ENCODE results near the gene AGRN. TPM values are rescaled to one million over a fixed set of nuclear protein-coding genes. Genes with fewer than 3 reads are reported as not detected.

The AGRN gene
- total RNA-seq, 1 experiment from 2014 or later, result 175 TPM

GRCh38 chr1:997713-997992 is 22.3 kb upstream of the AGRN start:
- H3K4ac ChIP-seq (ENCODE audit: low read depth, low read length), result no peak overlapping the region
- H3K27ac ChIP-seq (ENCODE audit: insufficient read length, low read depth, low read length), result no peak overlapping the region
- Mint-ChIP-seq H3K36me3 (ENCODE audit: insufficient read depth in 1 of 3, low read depth in 3 of 3) (0 out of 7 replicates have a peak, but pooled peaks cover 0 to under 1% (median 0%) of the 10 kb centered on the region in 3 experiments), H3K27me3 (ENCODE audit: low read depth) (peaks cover 79% of the 10 kb centered on the region), H3K9me3 (peaks cover 2 to 3% of the 10 kb centered on the region in 2 experiments), H3K27ac (no peak overlapping the region), H3K4me1 (peaks cover 5 to 11% of the 10 kb centered on the region in 2 experiments), H3K4me3 (no peak overlapping the region)
- no peak overlapping the region for H3K14ac ChIP-seq (ENCODE audit: insufficient read depth, low read length)
- H3K27me3 ChIP-seq (ENCODE audit: insufficient read depth, low read length), result peaks cover 40% of the 10 kb centered on the region; the same call in 1 of the 2 replicates
- H2BK120ac ChIP-seq (ENCODE audit: low read depth, low read length, poor library complexity, severe bottlenecking), result no peak overlapping the region
- H3T11ph ChIP-seq (ENCODE audit: low read length), result no peak overlapping the region
- no peak overlapping the region for H3K56ac ChIP-seq (ENCODE audit: insufficient read length, low read depth, low read length)
- no peak overlapping the region for H2AK5ac ChIP-seq (ENCODE audit: insufficient read length, low read length)
- H2BK20ac ChIP-seq (ENCODE audit: low read depth, low read length, poor library complexity, severe bottlenecking), result no peak overlapping the region
- no peaks in the 10 kb centered on the region for H3K79me2 ChIP-seq (ENCODE audit: insufficient read depth, low read length)
- H2BK15ac ChIP-seq (ENCODE audit: low read depth, low read length), result no peak overlapping the region; the same call in 1 of the 2 replicates
- no CpG with 5 or more reads among the region's 3 CpGs for WGBS (ENCODE audit: extremely low coverage, insufficient read length, low lambda C conversion rate)
- no peak overlapping the region for H4K91ac ChIP-seq (ENCODE audit: insufficient read length, low read depth, low read length)
- H4K20me1 ChIP-seq (ENCODE audit: control insufficient read depth, insufficient read depth, insufficient read length), result no peaks in the 10 kb centered on the region
- H3K4me2 ChIP-seq (ENCODE audit: insufficient read depth, insufficient read length, low read length), result no peak overlapping the region
- 0 out of 2 replicates have a peak, but pooled peaks cover 1% of the 10 kb centered on the region for H3K4me1 ChIP-seq (ENCODE audit: insufficient read depth, low read length)
- H3K23me2 ChIP-seq (ENCODE audit: insufficient read length, low read depth, low read length, poor library complexity, severe bottlenecking), result peaks cover 20% of the 10 kb centered on the region
- H2AFZ ChIP-seq (ENCODE audit: low read length), result no peak overlapping the region
- no peak overlapping the region for H4K5ac ChIP-seq (ENCODE audit: insufficient read length, low read depth, low read length)
- TF ChIP-seq CTCF (conservative IDR thresholded peaks at IDR 0.05), result no peak
- H3K79me1 ChIP-seq (ENCODE audit: insufficient read depth, low read depth, low read length, poor library complexity, severe bottlenecking), result no peaks in the 10 kb centered on the region
- H3K9ac ChIP-seq (ENCODE audit: extremely low read depth, insufficient read length, low read length), result no peak overlapping the region
- no peak overlapping the region for H4K8ac ChIP-seq (replicated peaks; ENCODE audit: insufficient read length, low read depth, low read length)
- no peaks in the 10 kb centered on the region for H3K9me3 ChIP-seq (ENCODE audit: control insufficient read depth, low read depth, low read length)
- no peak overlapping the region for H2BK5ac ChIP-seq (ENCODE audit: insufficient read length, low read length)
- no peak overlapping the region for H2BK12ac ChIP-seq (ENCODE audit: insufficient read length, low read depth, low read length)
- H3K18ac ChIP-seq (ENCODE audit: insufficient read length, low read depth, low read length), result no peak overlapping the region
- no peak overlapping the region for H3K23ac ChIP-seq (ENCODE audit: insufficient read length, low read depth, low read length)
- DNase-seq, result no peak

Measured in H9 (cell line).